HG03108 (cell line): ENCODE results near the gene MAML3.

Source experiments
- ATAC-seq: cut with Tn5 transposase; IDR thresholded peaks from one replicate; pipeline ENCODE4 v1.9.1; 2021; ENCODE audit warnings: moderate library complexity; ENCODE audit not compliant: unreplicated experiment

Gene MAML3

DNA sequence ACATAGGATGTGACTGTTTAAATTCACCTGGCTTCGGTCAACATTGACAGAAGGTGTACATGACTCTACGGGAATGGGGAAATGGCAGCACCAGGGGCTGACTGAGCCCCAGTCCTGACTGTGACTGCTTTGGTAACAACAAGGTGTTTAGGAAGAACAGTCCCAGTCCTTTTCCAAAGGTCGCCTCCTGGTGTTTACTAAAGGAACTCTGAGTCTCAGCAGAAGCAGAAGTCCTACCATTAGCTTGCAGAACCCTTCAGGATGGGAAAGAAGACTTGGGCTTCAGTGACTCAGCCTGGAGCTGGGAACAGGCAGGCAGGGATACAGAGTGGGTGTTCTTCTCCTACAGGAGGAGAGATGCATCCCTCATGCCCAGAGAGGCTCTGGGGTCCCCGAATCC, 385.1 kb downstream of the MAML3 start:
- no peak for ATAC-seq

DNA sequence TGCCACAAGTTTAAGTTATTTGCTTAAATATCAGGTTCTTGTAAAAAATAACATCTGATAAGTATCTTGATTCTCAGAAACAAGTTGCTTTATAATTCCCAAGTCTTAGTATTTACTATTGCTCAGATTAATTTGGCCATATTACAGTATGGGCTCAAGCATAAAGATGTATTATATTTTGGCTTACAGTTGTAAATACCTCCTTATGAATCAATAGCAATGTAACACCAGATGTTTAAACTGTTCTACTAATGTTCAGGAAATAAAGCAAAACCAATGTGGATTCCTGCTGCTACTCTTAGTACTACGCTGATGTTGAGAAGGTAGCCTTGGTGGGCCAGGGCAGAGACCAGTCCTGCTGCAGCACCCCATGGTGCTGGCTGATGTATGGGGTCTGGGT, 385.6 kb downstream of the MAML3 start:
- no peak for ATAC-seq

- no peak for ATAC-seq
Observed at GRCh38 chr4:139767585-139767984, 386.4 kb downstream of the MAML3 start.

GRCh38 chr4:139767168-139767567, 386.8 kb downstream of the MAML3 start:
- no peak for ATAC-seq

DNA sequence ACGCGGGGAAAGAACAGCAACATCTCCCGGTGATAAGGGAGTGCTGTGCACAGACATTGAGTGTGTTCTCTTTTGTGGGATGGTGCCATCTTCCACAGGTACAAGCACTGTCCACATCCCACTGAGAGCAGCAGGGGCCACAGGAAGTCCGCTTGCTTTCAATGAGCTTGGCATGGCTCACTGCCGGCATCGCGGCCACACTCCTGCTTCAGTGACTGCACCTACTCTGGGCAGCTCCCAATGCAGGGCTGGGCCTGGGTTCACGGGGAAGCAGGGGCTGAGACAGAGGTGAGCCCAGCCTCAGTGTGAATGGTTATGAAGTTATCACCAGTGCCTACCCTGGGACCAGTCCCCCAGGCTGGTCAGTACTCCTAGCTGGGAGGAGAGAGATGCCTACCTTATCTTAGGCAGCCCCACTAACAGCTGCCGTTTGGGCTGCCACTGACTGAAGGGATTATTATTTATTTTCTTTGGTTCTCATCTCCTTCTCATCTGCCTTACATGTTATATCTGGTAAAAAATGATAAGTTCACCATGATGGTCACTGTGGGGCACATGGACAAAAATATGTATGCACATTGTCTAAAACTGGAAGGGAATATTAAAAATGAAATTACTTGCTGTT, 389.2 kb downstream of the MAML3 start:
- ATAC-seq, result no peak

DNA sequence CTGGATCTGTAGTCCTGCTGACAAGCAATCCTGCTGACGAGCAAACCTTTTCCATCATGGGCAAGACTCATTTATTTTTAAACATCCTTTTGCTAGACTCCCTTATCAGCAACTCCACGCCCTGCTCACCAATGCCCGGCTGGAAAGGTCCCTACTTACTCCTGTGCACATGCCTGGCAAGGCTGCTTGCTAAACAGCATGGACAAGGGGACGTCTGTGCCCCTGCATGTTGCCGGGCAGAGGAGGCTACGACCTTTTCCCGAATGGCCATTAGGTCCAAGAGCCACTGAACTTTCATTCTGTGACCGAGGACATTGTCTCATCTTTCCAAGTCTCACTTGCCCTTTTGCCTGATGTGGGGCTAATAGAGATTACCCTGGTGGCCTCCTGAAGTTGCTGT, 389.8 kb downstream of the MAML3 start:
- ATAC-seq, result no peak

DNA sequence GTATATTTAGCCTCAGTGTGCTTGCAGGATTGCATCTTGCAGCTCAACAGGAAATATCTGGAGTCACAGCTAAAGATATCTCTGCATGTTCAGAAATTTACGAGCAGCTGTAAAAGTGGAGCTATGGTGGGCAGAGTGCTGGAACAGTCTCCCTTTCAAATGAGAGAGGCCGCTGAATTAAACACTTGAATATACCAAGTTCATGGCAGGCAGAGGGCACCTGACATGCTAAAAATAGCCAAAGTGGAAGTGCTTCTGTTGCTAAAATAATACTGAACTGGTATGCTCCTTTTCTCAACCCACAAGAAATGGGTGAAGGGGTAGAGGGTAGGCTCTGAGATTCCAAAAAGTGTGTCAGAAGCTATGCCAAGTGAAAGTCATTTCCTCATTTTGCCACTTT, 390.3 kb downstream of the MAML3 start:
- no peak for ATAC-seq

GRCh38 chr4:139763205-139763604, 390.8 kb downstream of the MAML3 start:
- no peak for ATAC-seq

DNA sequence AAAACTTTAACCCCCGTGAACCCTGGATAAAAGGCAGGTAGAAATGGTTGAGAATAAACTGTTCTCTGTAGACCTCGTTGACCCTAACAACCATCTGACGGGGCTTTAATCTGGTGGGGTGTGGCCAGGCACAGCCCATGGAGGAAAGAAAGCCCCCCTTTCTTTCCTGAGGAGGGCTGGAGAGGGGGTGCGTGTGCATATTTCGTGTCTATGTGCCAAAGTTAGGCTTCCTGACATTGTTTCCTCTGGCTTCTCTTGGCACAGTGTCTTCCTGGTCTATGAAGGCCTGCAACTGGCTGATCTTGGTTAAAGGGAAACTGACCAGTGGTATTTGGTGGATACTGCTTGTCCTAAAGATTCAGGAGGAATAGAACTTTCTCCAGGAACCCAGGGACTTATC, 391.3 kb downstream of the MAML3 start:
- ATAC-seq, result no peak

DNA sequence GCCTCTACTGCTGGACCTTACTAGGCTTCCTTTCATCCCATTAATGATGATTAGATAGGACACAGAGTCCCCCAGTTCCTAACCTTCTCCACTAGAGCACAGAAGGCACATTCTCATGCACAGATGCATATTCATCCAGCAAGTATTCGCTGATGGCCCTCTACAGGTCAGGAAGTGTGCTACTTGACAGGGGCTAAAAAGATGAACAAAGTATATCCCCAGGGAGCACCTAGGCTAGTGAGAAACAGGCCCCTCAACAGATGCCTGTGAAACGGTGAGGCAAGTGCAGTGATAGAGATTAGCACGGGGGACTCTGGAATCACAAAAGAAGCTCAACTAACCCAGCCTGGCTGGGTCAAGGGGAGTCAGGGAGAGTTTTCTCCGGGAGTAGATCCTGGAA, 392.5 kb downstream of the MAML3 start:
- no peak for ATAC-seq

DNA sequence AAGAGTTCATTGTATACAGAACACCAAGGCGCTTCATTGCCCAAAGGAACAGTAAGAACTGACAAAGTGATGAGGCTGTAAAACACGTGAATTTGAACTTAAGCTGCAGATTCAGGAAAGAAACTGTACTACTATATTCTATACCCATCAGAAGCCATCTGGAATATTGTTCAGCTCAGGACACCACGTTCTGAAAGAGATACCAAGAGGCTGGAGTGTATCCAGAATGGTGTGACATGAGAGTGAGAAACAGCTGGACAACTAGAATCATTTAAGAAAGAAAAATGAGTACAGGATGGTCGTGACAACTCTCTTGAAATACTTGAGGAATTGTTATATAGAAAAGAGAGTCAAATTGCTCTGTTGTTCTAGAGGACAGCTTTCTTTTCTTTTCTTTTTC, 393.4 kb downstream of the MAML3 start:
- ATAC-seq, result no peak

DNA sequence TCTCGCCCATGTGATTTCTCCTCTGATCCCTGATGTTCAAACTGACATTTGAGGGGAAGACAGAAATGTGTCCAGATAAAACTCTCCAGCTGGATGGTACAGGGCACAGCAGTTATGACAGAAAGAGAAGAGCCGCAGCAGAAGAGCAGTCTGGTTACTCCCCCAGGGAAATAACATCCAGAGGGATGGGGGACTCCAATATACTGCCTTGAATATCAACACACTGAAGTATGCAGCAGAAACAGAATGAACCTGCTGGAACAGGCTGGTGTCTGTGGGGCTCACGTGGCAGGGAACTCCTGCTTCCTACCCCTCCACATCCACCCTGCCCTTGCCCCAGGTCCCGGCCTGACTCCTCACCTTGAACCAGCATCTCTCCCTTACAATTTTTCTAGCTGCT, 394.9 kb downstream of the MAML3 start:
- no peak for ATAC-seq

GRCh38 chr4:139756391-139757180, 397.4 kb downstream of the MAML3 start:
- no peak for ATAC-seq

- ATAC-seq, result no peak
Observed at GRCh38 chr4:139754938-139755337, 399.0 kb downstream of the MAML3 start.

GRCh38 chr4:139753686-139754085, 400.3 kb downstream of the MAML3 start:
- no peak for ATAC-seq

DNA sequence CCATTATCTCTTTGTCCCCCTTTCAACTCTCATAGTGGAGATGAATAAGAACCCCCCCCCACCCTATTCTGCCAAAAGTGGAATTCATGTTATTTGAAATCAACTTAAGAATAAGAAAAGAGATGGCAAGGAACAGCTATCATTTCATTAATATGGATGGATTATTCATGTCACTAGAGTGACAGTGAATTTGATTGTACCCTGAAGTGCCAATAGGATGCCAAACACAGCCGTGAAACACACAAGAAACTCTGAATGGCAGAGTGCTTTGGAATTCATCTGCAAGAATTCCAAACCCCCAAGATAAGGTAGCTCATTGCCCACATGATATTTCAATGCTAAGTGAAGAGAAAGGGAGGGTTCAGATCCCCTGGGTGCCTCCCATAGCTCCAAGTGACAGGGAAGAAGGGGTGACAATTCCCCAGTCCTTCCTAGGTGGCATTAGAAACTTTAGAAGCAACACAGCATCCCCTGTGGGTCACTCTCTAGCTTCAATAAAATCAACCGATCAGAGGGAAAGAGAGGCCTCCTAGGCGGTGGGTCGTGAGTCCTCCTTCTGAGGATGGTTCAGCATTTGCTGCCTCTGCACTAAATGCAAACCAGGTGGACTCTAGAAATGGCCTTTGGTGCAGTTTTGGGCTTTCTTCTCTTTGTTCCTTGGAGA, 404.0 kb downstream of the MAML3 start:
- ATAC-seq, result no peak

GRCh38 chr4:139749338-139749737, 404.6 kb downstream of the MAML3 start:
- no peak for ATAC-seq

- ATAC-seq, result no peak
Observed at GRCh38 chr4:139746431-139747171, 407.4 kb downstream of the MAML3 start.

- ATAC-seq, result no peak
Observed at GRCh38 chr4:139745111-139745639, 408.8 kb downstream of the MAML3 start.

DNA sequence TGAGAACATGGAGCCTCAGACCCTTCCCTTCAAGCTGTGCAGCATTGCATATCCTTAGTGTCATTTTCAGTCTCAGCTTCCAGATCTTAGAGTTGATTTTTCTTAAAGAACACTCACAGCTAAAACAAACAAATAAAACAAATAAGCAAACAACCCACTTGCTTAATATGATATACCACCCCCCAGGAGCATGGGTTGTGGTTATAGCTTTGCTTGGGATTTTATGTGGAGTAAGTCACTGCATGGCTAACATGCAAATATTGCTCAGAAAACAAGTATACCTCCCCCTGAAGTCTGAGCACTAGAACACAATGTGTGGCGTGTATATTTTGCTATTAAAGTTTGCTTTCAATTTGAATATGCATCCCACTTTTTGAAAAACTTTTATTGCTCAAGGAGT, 409.8 kb downstream of the MAML3 start:
- ATAC-seq, result no peak

DNA sequence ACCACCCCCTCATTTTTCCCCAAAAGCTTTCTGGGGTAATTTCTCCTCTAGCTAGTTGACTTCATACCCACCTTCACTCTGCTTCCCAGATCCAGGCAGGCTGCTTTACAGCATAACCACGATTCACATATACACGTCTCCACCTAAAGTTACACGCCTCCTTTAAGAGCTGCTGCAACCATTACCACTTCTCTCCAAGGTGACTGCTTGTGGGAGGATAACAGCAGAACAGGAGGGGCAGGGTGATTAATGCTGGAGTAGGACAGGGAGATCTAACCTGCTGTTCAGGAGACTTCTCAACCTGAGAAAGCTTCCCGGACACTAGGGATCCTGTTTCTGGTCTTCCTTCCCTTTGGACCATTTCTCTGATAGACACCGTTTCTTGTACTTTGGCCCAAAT, 411.0 kb downstream of the MAML3 start:
- ATAC-seq, result no peak
